Right lobe of liver (tissue), 6 donors: ENCODE results near the gene RBM4. TPM values are rescaled to one million over a fixed set of nuclear protein-coding genes. Genes with fewer than 3 reads are reported as not detected.
"Not testable (repeated sequence)": the region's sequence is repeated elsewhere in the genome, so short reads cannot be mapped to it uniquely, and the experiment has no call there.

Experiments used
- ATAC-seq, 4 donors: fragments of 200-7000 bp; cut with Tn5 transposase; one replicate each; pipeline ENCODE4 v1.9.1; 2020; ENCODE audit warnings: mild to moderate bottlenecking in 4 of 4, moderate library complexity in 4 of 4
- DNase-seq, 3 donors: peaks; one replicate each; pipeline ENCODE4 v3.0.0-alpha.2; 2020
- H3K27ac ChIP-seq, 3 donors: fragments of 200-600 bp; one replicate each; pipeline ENCODE4 v1.8.0; 2022
- H3K27me3 ChIP-seq, 2 donors: fragments of 200-600 bp; one replicate each; pipeline ENCODE4 v1.8.0; 2022
- H3K36me3 ChIP-seq, 4 donors: fragments of 200-600 bp; sonication (generic) in 1 of 4; one replicate each; pipeline versions ENCODE4 v1.5.1 to v1.8.0; 2017 to 2022; ENCODE audit warnings: control low read depth in 1 of 4
- H3K4me1 ChIP-seq, 4 donors: fragments of 200-600 bp; sonication (generic) in 1 of 4; one replicate each; pipeline versions ENCODE4 v1.5.1 to v1.8.0; 2017 to 2022; ENCODE audit warnings: control low read depth in 1 of 4
- H3K4me3 ChIP-seq, 3 donors: fragments of 200-600 bp; one replicate each; pipeline ENCODE4 v1.8.0; 2022
- H3K9me3 ChIP-seq, 4 donors: fragments of 200-600 bp; sonication (generic) in 1 of 4; one replicate each; pipeline versions ENCODE4 v1.5.1 to v1.8.0; 2017 to 2022; ENCODE audit warnings: control low read depth in 1 of 4
- CTCF ChIP-seq, 4 donors: fragments of 200-600 bp in 3 of 4; fragments of 450-650 bp in 1 of 4; IDR thresholded peaks; one replicate each; pipeline versions ENCODE4 v1.5.1 to v1.8.0; 2016 to 2022; ENCODE audit warnings: antibody characterized with exemption in 4 of 4, mild to moderate bottlenecking in 2 of 4
- POLR2A ChIP-seq: fragments of 450-650 bp; IDR thresholded peaks from one replicate; pipeline ENCODE4 v1.6.1; 2017; ENCODE audit warnings: antibody characterized with exemption, mild to moderate bottlenecking
- WGBS: methylation state at CpG from one replicate; pipeline ENCODE4 v1.1.6; 2018; ENCODE audit warnings: low coverage, low lambda C conversion rate; ENCODE audit not compliant: insufficient coverage; ENCODE audit errors: missing lambda C conversion rate; 5-methylcytosine and 5-hydroxymethylcytosine counted together
- intact Hi-C, 2 donors: fragments of 100-400 bp; cut with DNase I; formaldehyde crosslinking; loops; one replicate each; pipeline versions ENCODE4 v1.11.2 to v1.14.1; 2022
- total RNA-seq, 6 experiments: library from RNA; depleted of rRNA in 2 of 6; stranded (reverse); fragments of >200 nt in 2 of 6; fragmentation: NEBNext Ultra II Directional in 3 of 6; extraction: Animal tissue kit (Norgen Biotek cat#: 25700) in 3 of 6; gene quantifications; one replicate each; pipeline versions ENCODE4 v1.1.0 to v1.2.4, GENCODE V29; 2016 to 2023
- donor health status: DM: no; HTN: yes; CAD: no.
- donor health status: DM: no; HTN: no; CAD: no.
- donor health status: DM: no; HTN: no; CAD: no.
- donor health status: DM: no; HTN: yes; CAD: no.
- donor health status: DM: no; HTN: yes; CAD: no.

Gene RBM4
- total RNA-seq, 6 experiments from 2014 or later: 40.3 to 57.0 (median 48.4) TPM

- WGBS: 50% methylated on average over 10 of the region's 12 CpGs
- ATAC-seq (peak; percentile 3 to 11 (median 4)), DNase-seq (no peak)
- peak overlapping the region; percentile 71 to 85 (median 83) for H3K4me3 ChIP-seq
- TF ChIP-seq POLR2A (no peak), CTCF (IDR thresholded peaks at IDR 0.05) (no peak)
- no peaks in the 10 kb centered on the region for H3K27me3 ChIP-seq
- peak overlapping the region in 1 of 3 donors; percentile 47 for H3K27ac ChIP-seq
- intact Hi-C loops: no loop called here
- no peaks in the 10 kb centered on the region for H3K9me3 ChIP-seq
- H3K36me3 ChIP-seq: peaks cover 0 to 24% (median under 1%) of the 10 kb centered on the region in 4 donors
- H3K4me1 ChIP-seq: peaks cover 0 to 42% (median 20%) of the 10 kb centered on the region in 4 donors
Measured at GRCh38 chr11:66637557-66638176, 836 bp upstream of the RBM4 start.

DNA sequence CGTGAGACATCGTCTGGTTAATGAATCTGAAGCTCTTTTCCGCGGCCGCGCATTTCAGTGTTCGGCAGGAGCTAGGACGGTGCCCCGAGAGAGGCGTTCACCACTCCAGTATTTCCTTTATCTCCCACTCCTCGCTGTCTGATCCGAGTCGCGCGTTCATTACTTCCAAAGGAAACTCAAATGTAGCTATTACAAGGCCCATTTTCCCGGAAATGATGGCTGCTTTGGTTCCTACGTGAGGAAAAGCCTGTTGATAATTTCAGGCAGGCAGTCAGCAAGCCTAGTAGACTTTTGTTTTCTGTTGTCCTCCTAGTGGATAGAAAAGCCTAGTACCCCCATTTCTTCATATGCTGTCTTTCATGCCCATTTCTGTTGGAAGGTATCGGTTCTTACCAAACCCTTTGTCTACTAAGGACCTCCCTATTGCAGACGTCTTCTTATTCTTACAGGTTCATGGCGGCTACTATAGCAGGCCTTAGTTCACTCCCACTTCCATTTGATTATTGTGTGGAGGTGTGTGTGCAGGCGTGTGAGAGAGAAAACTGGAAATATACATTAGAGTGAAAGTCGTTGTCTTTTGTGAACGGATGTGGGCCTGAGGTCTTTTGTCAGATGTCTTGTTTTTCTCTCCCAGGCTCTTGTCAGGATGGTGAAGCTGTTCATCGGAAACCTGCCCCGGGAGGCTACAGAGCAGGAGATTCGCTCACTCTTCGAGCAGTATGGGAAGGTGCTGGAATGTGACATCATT is 737 bp downstream of the RBM4 start:
- ATAC-seq (peak in 3 of 4 donors; percentile 1 to 2 (median 2)), DNase-seq (no peak)
- H3K27ac ChIP-seq: peak overlapping the region; percentile 71 to 82 (median 81)
- peak overlapping the region; percentile 71 to 85 (median 83) for H3K4me3 ChIP-seq
- peaks cover 0 to 44% (median 23%) of the 10 kb centered on the region in 4 donors for H3K4me1 ChIP-seq
- H3K27me3 ChIP-seq: no peaks in the 10 kb centered on the region
- H3K9me3 ChIP-seq: no peaks in the 10 kb centered on the region
- TF ChIP-seq CTCF (IDR thresholded peaks at IDR 0.05) (no peak), POLR2A (no peak)
- WGBS: 13% methylated on average over 27 of the region's 27 CpGs
- intact Hi-C loops: no loop called here
- peaks cover 9 to 32% (median 11%) of the 10 kb centered on the region in 4 donors for H3K36me3 ChIP-seq

GRCh38 chr11:66639814-66640340 is 1.4 kb downstream of the RBM4 start:
- 55% methylated on average over 8 of the region's 10 CpGs for WGBS
- DNase-seq, ATAC-seq, H3K27me3 ChIP-seq, intact Hi-C loops, H3K9me3 ChIP-seq, H3K27ac ChIP-seq: not testable (repeated sequence)
- peaks cover 0 to 45% (median 24%) of the 10 kb centered on the region in 4 donors for H3K4me1 ChIP-seq
- peaks cover 10 to 38% (median 14%) of the 10 kb centered on the region in 4 donors for H3K36me3 ChIP-seq
- H3K4me3 ChIP-seq: peak overlapping the region; percentile 8 to 85 (median 12)

DNA sequence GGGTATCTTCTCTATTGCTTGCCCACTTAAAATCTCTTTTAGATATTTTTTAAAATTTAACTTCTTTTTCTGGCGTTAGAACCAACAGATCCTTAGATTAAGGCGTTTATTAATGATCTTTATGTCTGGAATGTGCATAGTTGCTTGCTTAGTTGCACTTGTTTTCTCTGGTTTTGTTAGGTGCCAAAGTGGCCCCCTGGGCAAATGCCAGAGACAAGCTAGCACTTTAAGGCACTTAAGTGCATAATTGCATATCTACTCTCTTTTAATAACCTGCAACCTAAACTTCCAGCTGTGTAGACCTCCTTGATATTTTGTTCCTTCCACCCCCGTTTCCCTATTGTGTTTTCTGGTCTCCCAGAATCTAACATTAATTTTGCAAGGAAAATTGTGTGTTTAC is 3.3 kb downstream of the RBM4 start:
- WGBS: 34% methylated on average over 3 of the region's 3 CpGs
- Histone ChIP-seq H3K9me3 (no peaks in the 10 kb centered on the region), H3K27me3 (no peaks in the 10 kb centered on the region), H3K27ac (no peak overlapping the region), H3K4me3 (peak overlapping the region in 1 of 3 donors; percentile 8), H3K4me1 (peaks cover 0 to 50% (median 27%) of the 10 kb centered on the region in 4 donors), H3K36me3 (peaks cover 11 to 58% (median 24%) of the 10 kb centered on the region in 4 donors)
- intact Hi-C loops: no loop called here
- ATAC-seq (no peak), DNase-seq (no peak)
- TF ChIP-seq CTCF (IDR thresholded peaks at IDR 0.05): no peak
- no peak for TF ChIP-seq POLR2A
